Panc1 (cell line): Measurements from ENCODE around the gene ZNF155. TPM values are rescaled to one million over a fixed set of nuclear protein-coding genes. Genes with fewer than 3 reads are reported as not detected.

Source experiments
- ATAC-seq: fragments of 200-7000 bp; cut with Tn5 transposase; 2 replicates; pipeline ENCODE4 v1.9.1; 2020; ENCODE audit warnings: mild to moderate bottlenecking, moderate library complexity
- BruUV-seq: library from RNA; stranded (reverse); fragments of 400-500 nt; replicated peaks from 2 replicates; lab custom pipeline; 2021; lab: Mats Ljungman, UMichigan
- CTCF ChIA-PET: fragments of 300-600 bp; sonication (Branson Sonifier 250); formaldehyde crosslinking; loops from one replicate; lab custom pipeline; 2022; ENCODE audit warnings: antibody characterized with exemption; lab: Charles Lee
- POLR2A ChIA-PET: fragments of 300-600 bp; sonication (Branson Sonifier 250); formaldehyde crosslinking; loops from one replicate; lab custom pipeline; 2022; ENCODE audit warnings: antibody characterized with exemption; lab: Charles Lee
- DNase-seq: peaks from one replicate; pipeline ENCODE4 v3.0.0-alpha.2; 2010; ENCODE audit warnings: low read depth, low spot score
- H3K27ac ChIP-seq: 2 replicates; pipeline ENCODE4 v1.5.1; 2011; ENCODE audit warnings: mild to moderate bottlenecking, low read length, inconsistent platforms
- H3K27me3 ChIP-seq: fragments of 200-500 bp; sonication (Bioruptor generic); 2 replicates; pipeline ENCODE4 v1.6.0; 2014; ENCODE audit warnings: low read length, inconsistent platforms; ENCODE audit not compliant: control insufficient read depth, insufficient read depth
- H3K36me3 ChIP-seq: fragments of 200-500 bp; sonication (Bioruptor generic); 2 replicates; pipeline ENCODE4 v1.5.1; 2014; ENCODE audit warnings: inconsistent platforms, mild to moderate bottlenecking, low read length, moderate library complexity; ENCODE audit not compliant: control insufficient read depth, insufficient read depth
- H3K4me1 ChIP-seq: 2 replicates; pipeline ENCODE4 v1.5.1; 2011; ENCODE audit warnings: inconsistent platforms, mild to moderate bottlenecking, low read length, moderate library complexity; ENCODE audit not compliant: control insufficient read depth, insufficient read depth
- H3K4me3 ChIP-seq, 2 experiments: 2 replicates each; pipeline ENCODE4 v1.5.1; 2011 to 2012; ENCODE audit warnings: low read depth in 2 of 2, low read length in 2 of 2, mild to moderate bottlenecking in 2 of 2, inconsistent platforms in 1 of 2, moderate library complexity in 1 of 2
- H3K9me3 ChIP-seq: fragments of 200-500 bp; sonication (Bioruptor generic); 2 replicates; pipeline ENCODE4 v1.5.1; 2014; ENCODE audit warnings: low read depth, mild to moderate bottlenecking, inconsistent platforms, low read length, moderate library complexity; ENCODE audit not compliant: control insufficient read depth, insufficient read depth
- POLR2AphosphoS5 ChIP-seq: IDR thresholded peaks from 2 replicates; pipeline ENCODE4 v1.6.1; 2012; ENCODE audit warnings: mild to moderate bottlenecking, low read depth, low read length, moderate library complexity
- REST ChIP-seq, 2 experiments: IDR thresholded peaks; 2 replicates each; pipeline ENCODE4 v1.6.1; 2011 to 2012; ENCODE audit warnings: low read depth in 2 of 2, control low read depth in 1 of 2, low read length in 1 of 2, mild to moderate bottlenecking in 1 of 2, moderate library complexity in 1 of 2; ENCODE audit not compliant: insufficient read depth in 1 of 2
- SIN3A ChIP-seq: IDR thresholded peaks from 2 replicates; pipeline ENCODE4 v1.6.1; 2012; ENCODE audit warnings: low read depth, mild to moderate bottlenecking, low read length, moderate library complexity, borderline replicate concordance; ENCODE audit not compliant: insufficient read depth
- TCF7L2 ChIP-seq: IDR thresholded peaks from 2 replicates; pipeline ENCODE4 v1.6.1; 2011; ENCODE audit warnings: mild to moderate bottlenecking, low read depth, low read length, inconsistent platforms
- in situ Hi-C: cut with HindIII; loops from 2 replicates; pipeline ENCODE4 v1.10.0; 2016; ENCODE audit warnings: low sequenced_read_pairs, low pct_unique_long_range_greater_than_20kb
- intact Hi-C: fragments of 100-400 bp; cut with micrococcal nuclease; formaldehyde crosslinking; loops from one replicate; pipeline ENCODE4 v1.10.0; 2022; ENCODE audit not compliant: unreplicated experiment
- total RNA-seq: library from RNA; stranded (reverse); gene quantifications from one replicate; pipeline ENCODE4 v1.2.1, GENCODE V29; 2021; ENCODE audit not compliant: unreplicated experiment
- TF ChIP-seq, protein P1 (sequence below): fragments of 450-650 bp; IDR thresholded peaks from 2 replicates; pipeline ENCODE4 v1.5.1; 2017; ENCODE audit warnings: mild to moderate bottlenecking

The ZNF155 gene
- total RNA-seq, 1 experiment from 2014 or later = 5.0 TPM

- Histone ChIP-seq H3K4me3 (no peak overlapping the region), H3K36me3 (no peaks in the 10 kb centered on the region; the same call in 1 of the 2 replicates), H3K27me3 (no peaks in the 10 kb centered on the region), H3K4me1 (0 out of 2 replicates have a peak, but pooled peaks cover 4% of the 10 kb centered on the region), H3K27ac (no peak overlapping the region), H3K9me3 (peaks cover 8% of the 10 kb centered on the region; the same call in 1 of the 2 replicates)
- in situ Hi-C loops (no loop called here), intact Hi-C loops (no loop called here)
- CTCF ChIA-PET = no interaction called here
- POLR2A ChIA-PET = no interaction called here
- TF ChIP-seq TCF7L2 = no peak
- TF ChIP-seq, protein P1, sequence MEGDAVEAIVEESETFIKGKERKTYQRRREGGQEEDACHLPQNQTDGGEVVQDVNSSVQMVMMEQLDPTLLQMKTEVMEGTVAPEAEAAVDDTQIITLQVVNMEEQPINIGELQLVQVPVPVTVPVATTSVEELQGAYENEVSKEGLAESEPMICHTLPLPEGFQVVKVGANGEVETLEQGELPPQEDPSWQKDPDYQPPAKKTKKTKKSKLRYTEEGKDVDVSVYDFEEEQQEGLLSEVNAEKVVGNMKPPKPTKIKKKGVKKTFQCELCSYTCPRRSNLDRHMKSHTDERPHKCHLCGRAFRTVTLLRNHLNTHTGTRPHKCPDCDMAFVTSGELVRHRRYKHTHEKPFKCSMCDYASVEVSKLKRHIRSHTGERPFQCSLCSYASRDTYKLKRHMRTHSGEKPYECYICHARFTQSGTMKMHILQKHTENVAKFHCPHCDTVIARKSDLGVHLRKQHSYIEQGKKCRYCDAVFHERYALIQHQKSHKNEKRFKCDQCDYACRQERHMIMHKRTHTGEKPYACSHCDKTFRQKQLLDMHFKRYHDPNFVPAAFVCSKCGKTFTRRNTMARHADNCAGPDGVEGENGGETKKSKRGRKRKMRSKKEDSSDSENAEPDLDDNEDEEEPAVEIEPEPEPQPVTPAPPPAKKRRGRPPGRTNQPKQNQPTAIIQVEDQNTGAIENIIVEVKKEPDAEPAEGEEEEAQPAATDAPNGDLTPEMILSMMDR = no peak
- no peak for TF ChIP-seq SIN3A
- no peak for TF ChIP-seq REST (IDR thresholded peaks at IDR 0.05; ENCODE audit: insufficient read depth in 1 of 2, low read depth in 2 of 2, low read length in 1 of 2)
- TF ChIP-seq POLR2AphosphoS5 = no peak
- BruUV-seq = no TSS peak
- ATAC-seq (no peak), DNase-seq (no peak)
Measured at GRCh38 chr19:43936188-43936587, 47.8 kb upstream of the ZNF155 start.

DNA sequence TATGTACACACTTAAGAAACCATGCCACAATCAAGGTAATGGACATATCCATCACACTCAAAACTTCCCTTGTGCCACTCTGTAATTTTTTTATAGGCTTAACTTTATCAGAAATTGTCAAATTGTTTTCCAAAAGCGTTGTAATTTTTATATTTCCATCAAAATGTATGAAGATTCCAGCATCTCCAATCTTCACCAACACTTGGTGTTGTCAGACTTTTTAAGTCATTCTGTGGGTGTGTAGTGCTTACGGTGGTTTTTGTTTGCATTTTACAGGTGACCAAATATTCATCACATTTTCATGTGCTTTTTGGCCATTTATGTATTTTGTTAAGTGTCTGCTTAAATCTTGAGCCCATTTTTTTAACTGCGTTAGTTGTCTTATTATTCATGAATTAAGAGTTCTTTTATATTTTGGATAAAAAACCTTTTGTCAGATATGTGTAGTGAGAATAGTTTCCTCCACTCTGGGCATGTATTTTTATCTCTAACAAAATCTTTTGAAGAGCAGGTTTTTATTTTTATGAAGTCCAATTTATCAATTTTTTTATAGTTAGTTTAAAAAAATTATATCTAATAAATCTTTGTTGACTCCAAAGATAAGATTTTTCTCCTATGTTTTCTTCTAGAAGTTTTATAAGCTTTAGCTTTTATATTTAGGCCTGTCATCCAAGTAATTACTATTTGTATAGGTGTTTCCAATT, 44.3 kb upstream of the ZNF155 start:
- CTCF ChIA-PET = no interaction called here
- no peaks in the 10 kb centered on the region; the same call in 1 of the 2 replicates for H3K36me3 ChIP-seq
- in situ Hi-C loops (no loop called here), intact Hi-C loops (no loop called here)
- 0 out of 2 replicates have a peak, but pooled peaks cover 4% of the 10 kb centered on the region for H3K4me1 ChIP-seq
- TF ChIP-seq POLR2AphosphoS5 (no peak), REST (IDR thresholded peaks at IDR 0.05; ENCODE audit: insufficient read depth in 1 of 2, low read depth in 2 of 2, low read length in 1 of 2) (no peak), TCF7L2 (no peak), SIN3A (no peak)
- TF ChIP-seq, protein P1 = no peak
- no peak overlapping the region for H3K27ac ChIP-seq
- DNase-seq (no peak), ATAC-seq (no peak)
- POLR2A ChIA-PET = interaction anchor here (0.7 kb wide), 1 partner anchor 137 kb away, joined by 3 read pairs; no protein-coding TSS in a partner anchor
- no peaks in the 10 kb centered on the region for H3K27me3 ChIP-seq
- no TSS peak for BruUV-seq
- H3K9me3 ChIP-seq = peaks cover 8% of the 10 kb centered on the region; the same call in 1 of the 2 replicates
- H3K4me3 ChIP-seq = no peak overlapping the region
